Activated B cell treated with CpG ODN at 0.5 μM for 24 hours (primary cell): ENCODE results near the gene CADM2. TPM values are rescaled to one million over a fixed set of nuclear protein-coding genes. Genes with fewer than 3 reads are reported as not detected.

Experiments
- ATAC-seq: fragments of 200-7000 bp; cut with Tn5 transposase; one replicate; pipeline ENCODE4 v1.10.0; 2021; ENCODE audit warnings: low read depth, mild to moderate bottlenecking, moderate library complexity
- CTCF ChIA-PET: fragments of 350-600 bp; sonication (Branson Sonifier 250); formaldehyde crosslinking; loops from one replicate; lab custom pipeline; 2021; ENCODE audit warnings: antibody characterized with exemption; lab: Charles Lee
- POLR2A ChIA-PET: fragments of 350-600 bp; sonication (Branson Sonifier 250); formaldehyde crosslinking; loops from one replicate; lab custom pipeline; 2021; ENCODE audit warnings: antibody characterized with exemption; lab: Charles Lee
- DNase-seq: peaks from one replicate; pipeline ENCODE4 v3.0.0; 2022
- H3K27ac Mint-ChIP-seq: one replicate; pipeline ENCODE4 v1.8.0; 2020; ENCODE audit warnings: mixed read lengths
- H3K27me3 Mint-ChIP-seq: one replicate; pipeline ENCODE4 v1.8.0; 2021; ENCODE audit warnings: mixed read lengths
- H3K36me3 Mint-ChIP-seq: one replicate; pipeline ENCODE4 v1.8.0; 2021; ENCODE audit warnings: low read depth, mixed read lengths
- H3K4me1 Mint-ChIP-seq: one replicate; pipeline ENCODE4 v1.8.0; 2021; ENCODE audit warnings: mixed read lengths
- H3K4me3 Mint-ChIP-seq: one replicate; pipeline ENCODE4 v1.8.0; 2020; ENCODE audit warnings: mild to moderate bottlenecking, mixed read lengths
- H3K9me3 Mint-ChIP-seq: one replicate; pipeline ENCODE4 v1.8.0; 2020; ENCODE audit warnings: mixed read lengths
- CTCF ChIP-seq: fragments of 200-600 bp; IDR thresholded peaks from one replicate; pipeline ENCODE4 v1.8.0; 2022; ENCODE audit warnings: antibody characterized with exemption, mild to moderate bottlenecking
- intact Hi-C: fragments of 100-400 bp; cut with micrococcal nuclease; formaldehyde crosslinking; loops from one replicate; pipeline ENCODE4 v1.15.1; 2024
- total RNA-seq: library from RNA; stranded (reverse); gene quantifications from 2 replicates; pipeline ENCODE4 v1.2.3, GENCODE V29; 2022

The CADM2 gene
- total RNA-seq, 1 donor from 2014 or later, result not detected

GRCh38 chr3:85790445-85791030, 831.7 kb downstream of the CADM2 start:
- no peaks in the 10 kb centered on the region for H3K27me3 Mint-ChIP-seq
- H3K4me3 Mint-ChIP-seq, result no peak overlapping the region
- H3K27ac Mint-ChIP-seq, result no peak overlapping the region
- no peaks in the 10 kb centered on the region for H3K36me3 Mint-ChIP-seq
- H3K4me1 Mint-ChIP-seq, result no peaks in the 10 kb centered on the region
- ChIA-PET POLR2A (no interaction called here), CTCF (no interaction called here)
- peaks cover 5% of the 10 kb centered on the region for H3K9me3 Mint-ChIP-seq
- ATAC-seq (no peak), DNase-seq (no peak)
- intact Hi-C loops, result no loop called here
- no peak for TF ChIP-seq CTCF

DNA sequence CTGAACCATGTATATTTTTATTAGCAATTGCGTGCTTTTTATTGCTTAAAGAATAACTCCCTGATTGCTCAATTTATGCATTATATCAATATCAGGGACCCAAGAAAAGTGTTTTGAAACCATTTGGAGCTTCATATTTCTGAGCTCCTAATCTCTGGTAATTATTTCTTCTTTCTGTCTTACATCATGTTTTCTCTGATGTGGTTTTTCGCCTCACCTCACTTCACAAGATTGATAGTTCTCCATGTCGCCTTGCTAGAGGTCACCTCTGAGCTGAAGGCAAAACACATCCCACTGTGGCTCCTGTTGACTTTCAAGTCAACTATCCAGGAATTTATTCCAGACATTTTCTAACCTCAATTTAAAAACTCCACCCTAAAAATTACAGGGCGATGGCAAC, 837.4 kb downstream of the CADM2 start:
- no peaks in the 10 kb centered on the region for H3K4me1 Mint-ChIP-seq
- peaks cover 9% of the 10 kb centered on the region for H3K9me3 Mint-ChIP-seq
- ATAC-seq (no peak), DNase-seq (no peak)
- no peak for TF ChIP-seq CTCF
- ChIA-PET CTCF (no interaction called here), POLR2A (no interaction called here)
- no peaks in the 10 kb centered on the region for H3K36me3 Mint-ChIP-seq
- H3K4me3 Mint-ChIP-seq, result no peak overlapping the region
- no peaks in the 10 kb centered on the region for H3K27me3 Mint-ChIP-seq
- H3K27ac Mint-ChIP-seq, result no peak overlapping the region
- intact Hi-C loops, result no loop called here

DNA sequence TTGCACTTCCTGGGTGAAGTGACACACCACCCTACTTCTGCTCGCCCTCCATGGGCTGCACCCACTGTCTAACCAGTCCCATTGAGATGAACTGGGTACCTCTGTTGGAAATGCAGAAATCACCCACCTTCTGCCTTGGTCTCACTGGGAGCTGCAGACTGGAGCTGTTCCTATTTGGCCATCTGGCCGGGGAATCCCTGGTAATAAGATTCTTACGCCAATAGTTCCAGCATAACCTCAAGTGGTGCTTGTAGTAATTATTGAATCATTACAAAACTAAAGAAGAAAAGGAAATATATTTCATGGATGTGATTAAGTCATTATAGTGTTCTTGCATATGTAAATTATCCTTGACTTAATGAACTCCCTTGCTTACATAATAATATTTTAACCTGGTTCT, 841.9 kb downstream of the CADM2 start:
- H3K4me1 Mint-ChIP-seq, result no peaks in the 10 kb centered on the region
- H3K27ac Mint-ChIP-seq, result no peak overlapping the region
- no peak for TF ChIP-seq CTCF
- CTCF ChIA-PET, result no interaction called here
- POLR2A ChIA-PET, result no interaction called here
- no peak overlapping the region for H3K4me3 Mint-ChIP-seq
- H3K36me3 Mint-ChIP-seq, result no peaks in the 10 kb centered on the region
- peaks cover 7% of the 10 kb centered on the region for H3K9me3 Mint-ChIP-seq
- intact Hi-C loops, result no loop called here
- DNase-seq (no peak), ATAC-seq (no peak)
- H3K27me3 Mint-ChIP-seq, result no peaks in the 10 kb centered on the region

GRCh38 chr3:85801955-85802354, 843.2 kb downstream of the CADM2 start:
- no peak for ATAC-seq
- CTCF ChIA-PET, result no interaction called here
- Mint-ChIP-seq H3K4me1 (no peaks in the 10 kb centered on the region), H3K27ac (no peak overlapping the region), H3K27me3 (no peaks in the 10 kb centered on the region), H3K9me3 (peaks cover 7% of the 10 kb centered on the region), H3K4me3 (no peak overlapping the region), H3K36me3 (no peaks in the 10 kb centered on the region)
- DNase-seq, result no peak
- intact Hi-C loops, result no loop called here
- TF ChIP-seq CTCF, result no peak
- POLR2A ChIA-PET, result no interaction called here

- intact Hi-C loops, result no loop called here
- no peak for TF ChIP-seq CTCF
- no peak overlapping the region for H3K4me3 Mint-ChIP-seq
- ATAC-seq, result no peak
- no peak overlapping the region for H3K27ac Mint-ChIP-seq
- ChIA-PET POLR2A (no interaction called here), CTCF (no interaction called here)
- DNase-seq, result no peak
- H3K4me1 Mint-ChIP-seq, result no peaks in the 10 kb centered on the region
- H3K27me3 Mint-ChIP-seq, result no peaks in the 10 kb centered on the region
- H3K36me3 Mint-ChIP-seq, result no peaks in the 10 kb centered on the region
- H3K9me3 Mint-ChIP-seq, result peaks cover 4% of the 10 kb centered on the region
These were observed 850.0 kb downstream of the CADM2 start for GRCh38 chr3:85808755-85809154.
